ENCODE results near the gene UBN2.

- no peak for TF ChIP-seq CTCF (IDR thresholded peaks at IDR 0.05; ENCODE audit: insufficient read depth, low read length)
- TF ChIP-seq POLR2AphosphoS5 (IDR thresholded peaks at IDR 0.05; ENCODE audit: low read depth) = no peak
- no peak for TF ChIP-seq SPI1 (IDR thresholded peaks at IDR 0.05; ENCODE audit: borderline replicate concordance, low read depth)
- no peak for TF ChIP-seq REST (IDR thresholded peaks at IDR 0.05; ENCODE audit: insufficient replicate concordance, low read depth)
- no peak for TF ChIP-seq GABPA (IDR thresholded peaks at IDR 0.05; ENCODE audit: low read depth)
These were observed 97.3 kb downstream of the UBN2 start for GRCh38 chr7:139328375-139328774.

Measured in HL-60 (cell line).